SK-N-DZ (cell line): ENCODE results near the gene TIAM1.
A peak's percentile ranks its signal among the peaks of the same experiment; 100 is the strongest.

Source experiments
- DNase-seq: peaks from one replicate; pipeline ENCODE4 v3.0.0-alpha.2; 2015; ENCODE audit warnings: low spot score

TIAM1 gene

DNA sequence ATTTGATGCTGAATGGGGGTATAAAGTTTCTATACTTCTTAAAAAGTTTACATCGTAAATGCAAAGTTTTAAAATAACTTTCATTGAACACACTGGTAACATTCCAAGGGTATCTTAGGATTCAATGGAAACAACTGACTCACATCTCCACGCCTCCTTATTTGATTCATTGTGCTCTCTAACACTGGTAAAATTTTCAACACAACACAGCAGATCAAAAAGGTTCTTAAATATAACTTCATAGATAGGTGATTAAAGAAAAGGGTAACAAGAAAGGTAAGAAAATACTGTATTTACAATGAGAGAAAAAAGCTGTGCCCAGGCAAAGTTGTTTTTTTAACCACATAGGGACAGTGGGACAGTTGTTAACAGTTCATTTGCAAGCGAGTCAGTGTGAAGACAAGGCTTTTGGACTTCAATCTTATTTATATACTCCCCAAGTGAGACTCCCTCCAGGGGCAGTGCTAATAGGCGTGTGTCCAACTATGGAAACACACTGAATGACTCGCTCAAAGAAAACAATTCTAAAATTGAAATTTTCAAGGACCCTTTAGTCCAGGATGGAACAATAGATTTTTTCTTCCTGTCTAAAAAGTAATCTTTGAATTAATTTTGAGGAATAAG, 140.5 kb downstream of the TIAM1 start:
- no peak for DNase-seq

- no peak for DNase-seq
Observed at GRCh38 chr21:31201548-31201947, 142.5 kb downstream of the TIAM1 start.

DNA sequence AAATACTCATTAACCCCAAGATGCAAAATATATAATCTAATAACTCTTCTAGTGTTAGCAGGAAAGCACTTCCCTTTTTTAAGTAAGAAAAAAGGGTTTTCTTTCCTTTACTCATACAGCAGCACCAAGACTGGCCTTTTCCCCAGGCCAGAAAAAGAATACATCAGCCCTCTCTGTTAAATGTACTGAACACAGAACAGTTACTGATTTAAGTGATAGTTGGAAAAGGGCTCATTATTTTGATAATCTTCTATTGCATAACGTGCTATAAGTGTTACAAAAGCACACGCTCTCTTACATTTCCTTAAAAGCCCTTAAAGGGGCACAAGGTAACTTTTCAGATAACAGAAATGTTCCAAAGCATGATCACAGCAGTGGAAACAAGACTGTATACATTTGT, 142.9 kb downstream of the TIAM1 start:
- DNase-seq, result no peak

- peak; percentile 45 for DNase-seq
Observed at GRCh38 chr21:31198575-31198974, 145.5 kb downstream of the TIAM1 start.

DNA sequence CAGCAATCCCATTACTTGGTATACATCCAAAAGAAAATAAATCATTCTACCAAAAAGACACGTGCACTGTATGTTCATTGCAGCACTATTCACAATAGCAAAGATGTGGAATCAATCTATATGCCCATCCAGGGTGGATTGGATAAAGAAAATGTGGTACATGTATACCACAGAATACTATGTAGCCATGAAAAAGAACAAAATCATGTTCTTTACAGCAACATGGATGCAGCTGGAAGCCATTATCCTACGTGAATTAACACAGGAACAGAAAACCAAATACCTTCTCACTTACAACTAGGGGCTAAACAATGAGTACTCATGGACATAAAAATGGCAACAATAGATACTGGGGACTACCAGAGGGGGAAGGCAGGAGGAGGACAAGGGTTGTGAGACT, 147.3 kb downstream of the TIAM1 start:
- no peak for DNase-seq

DNA sequence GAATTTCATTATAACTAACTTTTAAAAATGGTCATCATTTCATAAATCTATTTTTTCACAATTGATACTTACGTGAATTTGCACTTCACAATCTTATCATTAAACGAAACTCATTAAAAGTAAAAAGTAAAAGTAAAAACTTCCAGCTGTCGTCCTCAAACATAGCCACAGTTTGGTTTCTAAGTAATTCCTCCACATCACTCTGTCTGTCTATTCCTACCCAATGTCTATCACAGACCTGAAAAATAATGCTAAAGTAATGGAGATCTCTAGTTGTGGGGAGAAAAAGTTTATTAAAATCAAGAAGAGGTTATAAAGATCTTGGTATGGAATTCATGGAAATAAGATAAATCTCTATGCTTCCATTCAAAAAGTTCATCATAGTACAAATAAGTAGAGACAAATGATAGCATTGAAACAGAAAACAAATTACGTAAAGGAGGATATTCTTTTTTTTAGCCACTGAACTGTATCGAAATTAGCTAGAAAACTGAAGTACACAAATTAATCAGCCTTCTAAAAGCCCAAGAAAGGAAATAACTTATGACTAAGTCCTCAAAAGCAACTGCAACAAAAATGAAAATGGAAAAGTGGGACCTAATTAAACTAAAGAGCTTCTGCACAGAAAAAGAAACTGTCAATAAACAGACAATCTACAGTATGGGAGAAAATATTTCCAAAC, 148.6 kb downstream of the TIAM1 start:
- DNase-seq, result no peak

- DNase-seq, result no peak
Observed at GRCh38 chr21:31194510-31195293, 149.4 kb downstream of the TIAM1 start.

GRCh38 chr21:31193761-31194160, 150.3 kb downstream of the TIAM1 start:
- DNase-seq, result no peak

DNA sequence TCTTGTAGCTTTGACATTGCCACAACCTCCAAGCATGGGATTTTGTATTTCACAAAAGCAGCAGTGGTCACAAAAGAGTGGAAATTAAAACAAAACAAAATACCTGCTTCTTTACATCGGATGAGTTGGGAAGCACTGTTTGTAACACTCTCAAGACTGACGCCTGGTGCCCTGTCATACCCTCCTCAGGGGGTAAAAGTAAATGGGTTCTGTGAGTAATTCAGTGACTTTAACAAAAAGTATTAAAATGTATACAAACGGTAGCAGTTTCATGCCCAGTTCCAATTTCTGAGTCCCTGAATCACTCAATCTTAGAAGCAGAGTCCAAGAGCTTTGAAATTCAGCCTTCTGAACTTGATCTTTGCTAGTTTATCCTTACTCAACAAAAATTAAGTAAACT, 152.5 kb downstream of the TIAM1 start:
- no peak for DNase-seq

DNA sequence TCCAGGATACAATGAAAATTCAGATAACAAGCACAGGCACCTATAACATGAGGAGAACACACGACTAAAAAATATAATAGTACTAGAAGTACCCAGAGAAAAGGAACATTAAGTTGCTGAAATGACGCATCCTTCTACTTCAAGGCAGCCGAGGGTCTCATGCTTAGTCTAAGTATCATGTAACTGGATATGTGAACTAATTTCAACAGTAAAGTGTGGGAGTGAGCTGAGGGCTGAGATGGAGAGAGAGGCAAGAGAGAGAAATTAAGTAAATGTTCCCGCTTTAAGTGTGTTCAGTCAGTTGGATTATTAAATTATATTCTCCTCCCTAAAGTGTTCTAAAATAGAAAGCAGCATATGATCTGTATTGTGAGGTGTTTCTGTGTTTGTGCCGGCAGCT, 153.5 kb downstream of the TIAM1 start:
- DNase-seq, result no peak

- no peak for DNase-seq
Observed at GRCh38 chr21:31187499-31187898, 156.6 kb downstream of the TIAM1 start.

GRCh38 chr21:31186916-31187315, 157.1 kb downstream of the TIAM1 start:
- no peak for DNase-seq

DNA sequence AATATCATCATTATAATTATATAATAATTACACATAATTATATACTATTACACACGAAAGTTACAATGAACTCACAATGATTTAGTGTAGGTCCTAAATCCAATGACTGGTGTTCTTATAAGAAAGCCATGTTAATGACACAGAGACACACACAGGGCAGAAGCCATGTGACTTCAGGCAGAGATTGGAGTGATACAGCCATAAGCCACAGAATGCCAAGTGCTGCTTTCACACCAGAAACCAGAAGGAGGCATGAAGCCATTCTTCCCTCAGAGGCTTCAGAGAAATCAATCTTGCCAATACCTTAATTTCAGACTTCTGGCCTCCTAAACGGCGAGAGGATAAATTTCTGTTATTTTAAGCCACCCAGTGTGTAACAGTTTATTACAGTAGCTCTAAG, 158.4 kb downstream of the TIAM1 start:
- DNase-seq, result no peak

DNA sequence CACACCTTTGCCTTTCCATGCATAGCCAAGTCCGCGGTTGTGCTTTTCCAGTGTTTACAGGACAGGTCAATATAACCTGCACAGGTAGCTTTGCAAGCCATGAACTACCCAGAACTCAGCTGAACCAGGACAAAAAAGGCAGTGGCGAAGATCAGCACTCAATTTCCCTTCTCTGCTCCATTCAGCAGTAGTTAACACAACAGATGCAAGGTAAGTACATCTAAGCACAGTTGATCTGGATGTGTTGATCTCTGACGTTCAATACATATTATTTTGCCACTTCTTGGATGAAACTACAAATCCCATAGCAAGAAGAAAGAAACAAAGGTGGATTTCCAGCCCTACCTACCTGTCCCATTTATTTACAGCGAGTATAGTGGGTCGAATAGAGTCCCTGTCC, 159.2 kb downstream of the TIAM1 start:
- DNase-seq, result no peak

DNA sequence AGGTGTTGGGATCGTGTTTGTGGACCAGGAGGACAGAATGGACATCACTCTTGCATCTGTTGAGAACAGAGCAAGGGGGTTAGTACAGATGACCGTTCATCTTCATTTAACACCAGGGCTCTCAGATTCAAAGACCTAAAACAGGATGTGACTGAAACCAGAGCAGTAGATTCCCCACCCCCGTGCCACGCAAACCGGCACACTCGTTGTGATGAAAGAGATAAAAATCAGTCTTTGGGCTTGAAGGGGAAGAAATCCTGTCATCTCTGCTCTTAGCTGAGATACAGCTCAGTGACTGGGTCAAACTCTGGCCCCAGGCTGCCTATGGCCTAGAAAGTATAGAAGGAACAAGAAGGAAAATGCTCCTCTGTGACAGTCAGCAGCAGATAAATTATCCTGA, 159.6 kb downstream of the TIAM1 start:
- DNase-seq, result peak; percentile 67

DNA sequence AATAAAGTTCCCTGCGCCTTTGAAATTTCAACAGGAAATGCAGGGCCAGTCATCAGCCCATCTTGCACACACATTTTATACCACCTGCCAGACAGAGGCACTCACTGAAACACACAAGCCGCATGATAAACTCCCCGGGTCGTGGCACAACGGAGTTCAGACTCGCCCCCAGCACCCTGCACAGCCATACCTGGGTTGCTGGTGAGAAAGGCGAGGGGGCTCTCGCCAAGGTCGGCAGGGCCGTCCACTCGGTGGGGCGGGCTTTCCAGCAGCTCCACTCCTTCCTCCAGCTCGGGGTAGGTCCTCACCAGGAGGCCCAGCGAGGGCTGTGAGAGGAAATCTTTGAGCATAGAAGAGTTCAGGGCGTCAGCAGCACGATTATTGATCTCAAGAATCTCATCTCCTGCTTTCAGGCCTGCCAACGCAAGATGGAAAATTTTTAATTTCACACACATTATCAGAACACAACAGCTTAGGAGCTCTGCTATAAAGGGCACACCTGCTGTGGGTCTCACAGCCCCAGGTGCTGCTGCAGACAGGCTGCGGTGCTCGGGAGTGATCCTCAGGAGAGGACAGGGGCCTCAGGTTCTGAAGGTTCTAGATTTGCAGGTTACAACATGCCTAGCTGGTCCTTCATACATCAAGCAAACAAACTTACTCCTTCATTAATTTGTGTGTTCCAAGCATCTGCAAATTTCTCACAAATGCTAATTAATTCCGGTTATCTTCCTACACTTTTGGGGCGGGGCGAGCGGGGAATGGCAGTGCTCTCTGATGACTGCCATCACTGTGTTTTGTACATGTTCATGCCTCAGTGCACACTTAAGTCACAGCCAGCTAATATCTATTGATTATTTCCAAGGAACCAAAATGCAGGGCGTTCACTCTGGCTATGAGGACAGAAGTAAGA, 161.6 kb downstream of the TIAM1 start:
- DNase-seq, result no peak

- no peak for DNase-seq
Observed at GRCh38 chr21:31181082-31181750, 162.8 kb downstream of the TIAM1 start.

- DNase-seq, result peak; percentile 31
Observed at GRCh38 chr21:31180256-31181081, 163.6 kb downstream of the TIAM1 start.

- DNase-seq, result no peak
Observed at GRCh38 chr21:31176725-31177124, 167.3 kb downstream of the TIAM1 start.

GRCh38 chr21:31176080-31176551, 167.9 kb downstream of the TIAM1 start:
- DNase-seq, result no peak
